GM06990 (cell line): ENCODE results near the gene SOBP.

Experiments used
- DNase-seq: peaks from one replicate; pipeline ENCODE4 v3.0.0-alpha.2; 2011; ENCODE audit not compliant: insufficient read length; ENCODE audit errors: extremely low read depth
- H3K27me3 ChIP-seq: replicated peaks from 2 replicates; pipeline ENCODE4 v1.6.0; 2011; ENCODE audit warnings: low read length; ENCODE audit not compliant: control insufficient read depth, insufficient read depth
- H3K36me3 ChIP-seq: 2 replicates; pipeline ENCODE4 v1.5.1; 2011; ENCODE audit warnings: low read length; ENCODE audit not compliant: control insufficient read depth, insufficient read depth
- H3K4me3 ChIP-seq: replicated peaks from 2 replicates; pipeline ENCODE4 v1.5.1; 2011; ENCODE audit warnings: low read depth, mild to moderate bottlenecking, control low read depth, low read length
- TF ChIP-seq, protein P1 (sequence below): IDR thresholded peaks from 2 replicates; pipeline ENCODE4 v1.5.1; 2011; ENCODE audit warnings: low read length, control low read depth, mild to moderate bottlenecking, inconsistent platforms; ENCODE audit not compliant: insufficient read depth, poor library complexity, severe bottlenecking

Gene SOBP

GRCh38 chr6:107624541-107624940 lies 134.6 kb downstream of the SOBP start:
- Histone ChIP-seq H3K4me3 (no peak overlapping the region), H3K27me3 (peaks cover 2% of the 10 kb centered on the region; the same call in 1 of the 2 replicates), H3K36me3 (no peaks in the 10 kb centered on the region)
- no peak for DNase-seq
- TF ChIP-seq, protein P1, sequence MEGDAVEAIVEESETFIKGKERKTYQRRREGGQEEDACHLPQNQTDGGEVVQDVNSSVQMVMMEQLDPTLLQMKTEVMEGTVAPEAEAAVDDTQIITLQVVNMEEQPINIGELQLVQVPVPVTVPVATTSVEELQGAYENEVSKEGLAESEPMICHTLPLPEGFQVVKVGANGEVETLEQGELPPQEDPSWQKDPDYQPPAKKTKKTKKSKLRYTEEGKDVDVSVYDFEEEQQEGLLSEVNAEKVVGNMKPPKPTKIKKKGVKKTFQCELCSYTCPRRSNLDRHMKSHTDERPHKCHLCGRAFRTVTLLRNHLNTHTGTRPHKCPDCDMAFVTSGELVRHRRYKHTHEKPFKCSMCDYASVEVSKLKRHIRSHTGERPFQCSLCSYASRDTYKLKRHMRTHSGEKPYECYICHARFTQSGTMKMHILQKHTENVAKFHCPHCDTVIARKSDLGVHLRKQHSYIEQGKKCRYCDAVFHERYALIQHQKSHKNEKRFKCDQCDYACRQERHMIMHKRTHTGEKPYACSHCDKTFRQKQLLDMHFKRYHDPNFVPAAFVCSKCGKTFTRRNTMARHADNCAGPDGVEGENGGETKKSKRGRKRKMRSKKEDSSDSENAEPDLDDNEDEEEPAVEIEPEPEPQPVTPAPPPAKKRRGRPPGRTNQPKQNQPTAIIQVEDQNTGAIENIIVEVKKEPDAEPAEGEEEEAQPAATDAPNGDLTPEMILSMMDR = no peak

DNA sequence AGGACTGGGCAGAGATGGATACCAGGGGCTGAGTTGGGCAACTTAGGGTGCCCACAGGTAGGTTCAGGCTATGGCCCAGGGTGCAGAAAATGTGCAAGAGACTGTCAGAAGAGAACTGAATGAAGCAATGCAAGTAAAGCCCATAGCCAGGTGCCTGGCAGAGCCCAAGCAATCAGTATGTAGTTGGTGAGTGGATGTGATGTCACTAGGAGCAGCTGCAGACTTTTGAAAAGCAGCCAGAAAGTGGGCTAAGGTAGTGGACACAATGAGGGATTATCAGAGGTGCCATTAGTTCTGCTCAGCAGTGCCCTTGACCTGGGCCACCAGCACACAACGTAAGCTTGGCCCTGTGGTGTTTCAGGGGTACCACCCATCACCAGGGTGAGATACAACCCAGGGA lies 135.3 kb downstream of the SOBP start:
- Histone ChIP-seq H3K36me3 (no peaks in the 10 kb centered on the region), H3K27me3 (peaks cover 2% of the 10 kb centered on the region; the same call in 1 of the 2 replicates), H3K4me3 (no peak overlapping the region)
- TF ChIP-seq, protein P1 = no peak
- no peak for DNase-seq

DNA sequence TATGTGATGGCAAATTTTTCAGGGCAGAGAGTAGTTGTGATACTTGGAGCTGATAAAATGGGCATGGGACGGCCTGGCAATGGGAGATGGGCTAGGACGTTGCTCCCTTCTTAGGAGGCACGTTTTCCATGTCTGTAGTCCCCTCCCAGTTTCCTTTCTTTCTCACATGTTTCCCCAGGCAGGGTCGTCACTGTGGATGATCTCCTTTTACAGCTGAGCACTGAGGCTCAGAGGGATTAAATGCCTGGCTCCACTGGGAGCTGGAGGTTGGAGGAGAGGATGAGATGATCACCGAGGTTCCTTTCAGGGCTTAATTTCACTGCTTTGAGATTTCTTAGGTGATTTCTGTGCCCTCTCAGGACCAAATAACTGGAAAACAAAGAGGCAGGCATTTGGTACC lies 136.7 kb downstream of the SOBP start:
- no peak for DNase-seq
- Histone ChIP-seq H3K36me3 (no peaks in the 10 kb centered on the region), H3K27me3 (peaks cover 2% of the 10 kb centered on the region; the same call in 1 of the 2 replicates), H3K4me3 (no peak overlapping the region)
- TF ChIP-seq, protein P1 = no peak

DNA sequence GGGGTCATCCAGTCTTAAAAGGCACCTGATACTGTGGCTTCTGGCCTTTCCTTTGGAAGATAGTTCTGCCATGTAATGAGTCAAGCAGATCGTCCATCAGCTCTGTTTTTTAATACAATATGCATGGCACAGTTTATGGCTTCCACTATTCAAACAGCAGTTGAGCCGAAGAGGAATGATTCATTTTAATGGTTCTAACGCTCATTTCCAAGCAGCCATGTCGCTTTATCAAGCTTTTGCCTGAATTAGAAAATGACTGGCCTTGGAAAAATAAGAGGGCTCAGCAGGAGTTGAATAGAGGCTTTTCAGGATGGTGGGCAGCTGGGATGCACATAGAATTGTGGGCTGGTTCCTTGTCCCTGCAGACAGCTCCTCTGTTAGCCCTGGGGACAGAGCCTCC lies 138.1 kb downstream of the SOBP start:
- Histone ChIP-seq H3K4me3 (no peak overlapping the region), H3K36me3 (no peaks in the 10 kb centered on the region), H3K27me3 (peaks cover 2% of the 10 kb centered on the region; the same call in 1 of the 2 replicates)
- no peak for DNase-seq
- TF ChIP-seq, protein P1 = no peak

GRCh38 chr6:107628878-107629277 lies 139.0 kb downstream of the SOBP start:
- H3K27me3 ChIP-seq = peaks cover 2% of the 10 kb centered on the region; the same call in 1 of the 2 replicates
- H3K4me3 ChIP-seq = no peak overlapping the region
- no peak for DNase-seq
- TF ChIP-seq, protein P1 = no peak
- no peaks in the 10 kb centered on the region for H3K36me3 ChIP-seq

GRCh38 chr6:107629548-107630129 lies 139.7 kb downstream of the SOBP start:
- peaks cover 2% of the 10 kb centered on the region; the same call in 1 of the 2 replicates for H3K27me3 ChIP-seq
- TF ChIP-seq, protein P1 = no peak
- no peak for DNase-seq
- H3K36me3 ChIP-seq = no peaks in the 10 kb centered on the region
- H3K4me3 ChIP-seq = no peak overlapping the region
